GM23338 (cell line): ENCODE measurements around the gene TDRD7. TPM values are rescaled to one million over a fixed set of nuclear protein-coding genes. Genes with fewer than 3 reads are reported as not detected.

Experiments used
- ATAC-seq: fragments of 200-7000 bp; cut with Tn5 transposase; 3 replicates; pipeline ENCODE4 v1.9.1; 2020
- DNase-seq: peaks from one replicate; pipeline ENCODE4 v3.0.0-alpha.2; 2015; ENCODE audit warnings: low spot score
- H2AFZ ChIP-seq: fragments of 200-600 bp; sonication (generic); 2 replicates; pipeline ENCODE4 v1.8.0; 2016; ENCODE audit warnings: antibody characterized with exemption, mild to moderate bottlenecking, moderate library complexity
- H3F3A ChIP-seq: fragments of 200-600 bp; sonication (generic); replicated peaks from 2 replicates; pipeline ENCODE4 v1.8.0; 2017; ENCODE audit warnings: antibody characterized with exemption, mixed run types, low read depth
- H3K27ac ChIP-seq: fragments of 200-600 bp; sonication (generic); 2 replicates; pipeline ENCODE4 v1.6.1; 2016; ENCODE audit warnings: low read depth
- H3K27me3 ChIP-seq: fragments of 200-600 bp; sonication (generic); 2 replicates; pipeline ENCODE4 v1.8.0; 2016; ENCODE audit warnings: mild to moderate bottlenecking, mixed run types, moderate library complexity; ENCODE audit not compliant: insufficient read depth
- H3K36me3 ChIP-seq: fragments of 200-600 bp; sonication (generic); 2 replicates; pipeline ENCODE4 v1.8.0; 2016; ENCODE audit warnings: mild to moderate bottlenecking; ENCODE audit not compliant: insufficient read depth
- H3K4me1 ChIP-seq: fragments of 200-600 bp; sonication (generic); 2 replicates; pipeline ENCODE4 v1.8.0; 2016; ENCODE audit warnings: mild to moderate bottlenecking, moderate library complexity; ENCODE audit not compliant: insufficient read depth
- H3K4me2 ChIP-seq: fragments of 200-600 bp; sonication (generic); 2 replicates; pipeline ENCODE4 v1.7.1; 2017; ENCODE audit warnings: mixed run types
- H3K4me3 ChIP-seq: fragments of 200-600 bp; sonication (generic); 2 replicates; pipeline ENCODE4 v1.6.1; 2016; ENCODE audit warnings: mixed run types
- H3K79me2 ChIP-seq: fragments of 200-600 bp; sonication (generic); replicated peaks from 2 replicates; pipeline ENCODE4 v1.8.0; 2017; ENCODE audit warnings: mild to moderate bottlenecking; ENCODE audit not compliant: insufficient read depth
- H3K9me2 ChIP-seq: fragments of 200-600 bp; sonication (generic); 2 replicates; pipeline ENCODE4 v1.8.0; 2017; ENCODE audit not compliant: insufficient read depth
- H4K20me1 ChIP-seq: fragments of 200-600 bp; sonication (generic); replicated peaks from 2 replicates; pipeline ENCODE4 v1.8.0; 2017; ENCODE audit warnings: mild to moderate bottlenecking; ENCODE audit not compliant: insufficient read depth
- H3K27ac Mint-ChIP-seq: 2 replicates; pipeline ENCODE4 v1.8.0; 2020; ENCODE audit warnings: inconsistent platforms, mild to moderate bottlenecking, moderate library complexity, mixed read lengths
- H3K27me3 Mint-ChIP-seq: 3 replicates; pipeline ENCODE4 v1.8.0; 2022; ENCODE audit warnings: low read depth, mild to moderate bottlenecking, moderate library complexity, mixed read lengths, inconsistent platforms; ENCODE audit not compliant: insufficient read depth, poor library complexity
- H3K36me3 Mint-ChIP-seq: 3 replicates; pipeline ENCODE4 v1.8.0; 2021; ENCODE audit warnings: low read depth, mild to moderate bottlenecking, inconsistent platforms, moderate library complexity, mixed read lengths
- H3K4me1 Mint-ChIP-seq: 3 replicates; pipeline ENCODE4 v1.8.0; 2020; ENCODE audit warnings: mild to moderate bottlenecking, inconsistent platforms, mixed read lengths
- H3K4me3 Mint-ChIP-seq: 3 replicates; pipeline ENCODE4 v1.8.0; 2021; ENCODE audit warnings: moderate library complexity, mild to moderate bottlenecking, inconsistent platforms, mixed read lengths
- H3K9me3 Mint-ChIP-seq: 3 replicates; pipeline ENCODE4 v1.8.0; 2020; ENCODE audit warnings: moderate library complexity, mild to moderate bottlenecking, inconsistent platforms, mixed read lengths
- CREB1 ChIP-seq: fragments of 250-450 bp; sonication (Bioruptor Pico); IDR thresholded peaks from 2 replicates; pipeline ENCODE4 v1.5.0; 2020; ENCODE audit warnings: low read depth, mild to moderate bottlenecking, moderate library complexity
- EZH2 ChIP-seq: fragments of 200-600 bp; sonication (generic); IDR thresholded peaks from one replicate; pipeline ENCODE4 v1.8.0; 2017; ENCODE audit warnings: antibody characterized with exemption, mild to moderate bottlenecking, low read depth; ENCODE audit not compliant: unreplicated experiment
- EZH2phosphoT487 ChIP-seq: fragments of 200-600 bp; sonication (generic); IDR thresholded peaks from one replicate; pipeline ENCODE4 v1.8.1; 2018; ENCODE audit warnings: antibody characterized with exemption; ENCODE audit not compliant: unreplicated experiment
- JUNB ChIP-seq: IDR thresholded peaks from one replicate; pipeline ENCODE4 v1.6.1; 2016; ENCODE audit warnings: antibody characterized with exemption; ENCODE audit not compliant: unreplicated experiment
- NANOG ChIP-seq: IDR thresholded peaks from 2 replicates; pipeline ENCODE4 v1.6.1; 2016; ENCODE audit warnings: antibody characterized with exemption, borderline replicate concordance
- ZNF114 ChIP-seq: fragments of 250-450 bp; sonication (Bioruptor Pico); IDR thresholded peaks from 2 replicates; pipeline ENCODE4 v1.5.0; 2020; ENCODE audit warnings: mild to moderate bottlenecking, moderate library complexity
- ZNF331 ChIP-seq: fragments of 250-450 bp; sonication (Bioruptor Pico); IDR thresholded peaks from 2 replicates; pipeline ENCODE4 v1.5.0; 2020; ENCODE audit warnings: low read depth, mild to moderate bottlenecking, moderate library complexity
- long read RNA-seq: library from polyadenylated mRNA; unstranded; transcript quantifications from one replicate; pipeline ENCODE4 v2.0.0, GENCODE V29; 2020; ENCODE audit not compliant: unreplicated experiment
- polyA plus RNA-seq: library from polyadenylated mRNA; unstranded; fragments of >200 nt; fragmentation: Nextera tagmentation; extraction: Ambion mirVana; gene quantifications from 2 replicates; pipeline ENCODE4 v1.2.1, GENCODE V29; 2016
- total RNA-seq: library from RNA; depleted of rRNA; stranded (reverse); fragments of >200 nt; shearing (Covaris generic); gene quantifications from 2 replicates; pipeline ENCODE4 v1.2.3, GENCODE V29; 2014; rRNA removed
- TF ChIP-seq, protein P1 (sequence below), 2 experiments: fragments of 200-600 bp in 1 of 2; sonication (generic) in 1 of 2; conservative IDR thresholded peaks; 2 replicates each; pipeline versions ENCODE4 v1.5.1 to v1.6.1; 2016 to 2017; ENCODE audit warnings: antibody characterized with exemption in 2 of 2, low read depth in 2 of 2, mild to moderate bottlenecking in 2 of 2, moderate library complexity in 1 of 2
- TF ChIP-seq, protein P2 (sequence below): IDR thresholded peaks from 2 replicates; pipeline ENCODE4 v1.6.1; 2016; ENCODE audit warnings: antibody characterized with exemption
- TF ChIP-seq, protein P3 (sequence below): IDR thresholded peaks from one replicate; pipeline ENCODE4 v1.6.1; 2018; ENCODE audit warnings: antibody characterized with exemption; ENCODE audit not compliant: unreplicated experiment

The TDRD7 gene, protein sequence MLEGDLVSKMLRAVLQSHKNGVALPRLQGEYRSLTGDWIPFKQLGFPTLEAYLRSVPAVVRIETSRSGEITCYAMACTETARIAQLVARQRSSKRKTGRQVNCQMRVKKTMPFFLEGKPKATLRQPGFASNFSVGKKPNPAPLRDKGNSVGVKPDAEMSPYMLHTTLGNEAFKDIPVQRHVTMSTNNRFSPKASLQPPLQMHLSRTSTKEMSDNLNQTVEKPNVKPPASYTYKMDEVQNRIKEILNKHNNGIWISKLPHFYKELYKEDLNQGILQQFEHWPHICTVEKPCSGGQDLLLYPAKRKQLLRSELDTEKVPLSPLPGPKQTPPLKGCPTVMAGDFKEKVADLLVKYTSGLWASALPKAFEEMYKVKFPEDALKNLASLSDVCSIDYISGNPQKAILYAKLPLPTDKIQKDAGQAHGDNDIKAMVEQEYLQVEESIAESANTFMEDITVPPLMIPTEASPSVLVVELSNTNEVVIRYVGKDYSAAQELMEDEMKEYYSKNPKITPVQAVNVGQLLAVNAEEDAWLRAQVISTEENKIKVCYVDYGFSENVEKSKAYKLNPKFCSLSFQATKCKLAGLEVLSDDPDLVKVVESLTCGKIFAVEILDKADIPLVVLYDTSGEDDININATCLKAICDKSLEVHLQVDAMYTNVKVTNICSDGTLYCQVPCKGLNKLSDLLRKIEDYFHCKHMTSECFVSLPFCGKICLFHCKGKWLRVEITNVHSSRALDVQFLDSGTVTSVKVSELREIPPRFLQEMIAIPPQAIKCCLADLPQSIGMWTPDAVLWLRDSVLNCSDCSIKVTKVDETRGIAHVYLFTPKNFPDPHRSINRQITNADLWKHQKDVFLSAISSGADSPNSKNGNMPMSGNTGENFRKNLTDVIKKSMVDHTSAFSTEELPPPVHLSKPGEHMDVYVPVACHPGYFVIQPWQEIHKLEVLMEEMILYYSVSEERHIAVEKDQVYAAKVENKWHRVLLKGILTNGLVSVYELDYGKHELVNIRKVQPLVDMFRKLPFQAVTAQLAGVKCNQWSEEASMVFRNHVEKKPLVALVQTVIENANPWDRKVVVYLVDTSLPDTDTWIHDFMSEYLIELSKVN
- total RNA-seq, result 1.7 and 3.1 TPM in 2 replicates
- polyA plus RNA-seq, result 0.47 and 1.7 TPM in 2 replicates
- long read RNA-seq, result 0 reads

DNA sequence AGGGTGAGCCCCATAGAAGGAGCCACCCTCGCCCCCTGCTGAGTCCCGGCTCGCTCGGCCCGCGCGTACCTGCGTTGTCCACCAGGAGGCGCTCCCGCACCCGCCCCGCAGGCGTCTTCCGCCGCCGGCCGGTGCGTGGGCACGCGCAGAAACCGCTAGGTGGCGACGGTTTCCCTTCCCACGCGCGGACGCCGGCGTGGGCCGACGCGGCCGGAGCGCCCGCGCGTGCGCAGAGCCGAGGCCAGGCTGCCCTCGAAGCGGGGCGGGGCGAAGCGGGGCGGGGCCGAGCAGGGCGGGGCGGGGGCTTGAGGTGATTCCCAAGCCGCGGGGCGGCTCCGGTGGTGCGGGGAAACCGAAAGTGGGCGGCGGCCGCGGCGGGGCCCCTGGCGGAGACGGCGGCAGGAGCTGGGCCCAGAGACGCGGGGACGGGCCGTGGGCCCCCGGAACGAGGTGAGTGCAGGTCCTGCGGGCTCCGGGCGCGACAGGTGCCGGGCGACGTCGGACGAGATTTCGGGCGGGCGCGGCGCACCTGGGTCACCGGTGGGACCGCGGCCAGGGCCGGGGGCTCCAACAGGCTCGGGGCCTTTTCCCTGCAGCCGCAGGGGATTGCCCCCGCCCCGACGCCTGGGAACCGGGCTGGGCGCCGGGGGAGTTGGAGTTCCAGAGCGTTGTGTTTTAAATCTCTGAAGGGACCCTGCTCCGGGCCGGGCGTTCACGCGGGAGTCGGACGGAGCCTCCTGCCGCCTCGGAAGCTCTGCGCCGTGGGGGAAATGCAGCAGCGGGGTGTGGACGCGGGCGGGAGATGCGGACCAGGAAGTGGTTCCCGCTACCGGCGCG, at the start of gene TDRD7:
Gene TDRD7 (plus strand): TSS at position 308 of the 837 bp plus-strand sequence. CDS start 16,370 bp downstream, outside the sequence.
- H3K27ac ChIP-seq, result no peak within 1 kb of the TSS
- H3K4me2 ChIP-seq, result peak within 1 kb of the TSS; percentile 90
- H3K27ac Mint-ChIP-seq, result no peak within 1 kb of the TSS
- DNase-seq (peak; percentile 72), ATAC-seq (peak; percentile 80)
- H3K79me2 ChIP-seq, result no peaks in the 10 kb centered on the region
- H3K4me1 ChIP-seq, result peaks cover 4% of the 10 kb centered on the region; the same call in 1 of the 2 replicates
- H3K4me3 ChIP-seq, result peak within 1 kb of the TSS; percentile 84
- H3K4me3 Mint-ChIP-seq, result peak within 1 kb of the TSS; percentile 86
- peaks cover 39% of the 10 kb centered on the region for H3K27me3 ChIP-seq
- H4K20me1 ChIP-seq, result no peaks in the 10 kb centered on the region
- H3K36me3 ChIP-seq, result no peaks in the 10 kb centered on the region
- peaks cover 10% of the 10 kb centered on the region for H3K4me1 Mint-ChIP-seq
- H3F3A ChIP-seq, result peaks cover 6% of the 10 kb centered on the region; the same call in 1 of the 2 replicates
- no peaks in the 10 kb centered on the region; the same call in 2 of the 3 replicates for H3K36me3 Mint-ChIP-seq
- H2AFZ ChIP-seq, result peak within 1 kb of the TSS; percentile 96
- no peaks in the 10 kb centered on the region for H3K9me2 ChIP-seq
- peaks cover 13% of the 10 kb centered on the region for H3K27me3 Mint-ChIP-seq
- H3K9me3 Mint-ChIP-seq, result no peaks in the 10 kb centered on the region
- TF ChIP-seq EZH2phosphoT487 (no peak), EZH2 (no peak), NANOG (no peak), JUNB (no peak), ZNF114 (CRISPR knock-in tag) (no peak), CREB1 (CRISPR knock-in tag) (peak; percentile 64), ZNF331 (CRISPR knock-in tag) (no peak)
- TF ChIP-seq, protein P1, sequence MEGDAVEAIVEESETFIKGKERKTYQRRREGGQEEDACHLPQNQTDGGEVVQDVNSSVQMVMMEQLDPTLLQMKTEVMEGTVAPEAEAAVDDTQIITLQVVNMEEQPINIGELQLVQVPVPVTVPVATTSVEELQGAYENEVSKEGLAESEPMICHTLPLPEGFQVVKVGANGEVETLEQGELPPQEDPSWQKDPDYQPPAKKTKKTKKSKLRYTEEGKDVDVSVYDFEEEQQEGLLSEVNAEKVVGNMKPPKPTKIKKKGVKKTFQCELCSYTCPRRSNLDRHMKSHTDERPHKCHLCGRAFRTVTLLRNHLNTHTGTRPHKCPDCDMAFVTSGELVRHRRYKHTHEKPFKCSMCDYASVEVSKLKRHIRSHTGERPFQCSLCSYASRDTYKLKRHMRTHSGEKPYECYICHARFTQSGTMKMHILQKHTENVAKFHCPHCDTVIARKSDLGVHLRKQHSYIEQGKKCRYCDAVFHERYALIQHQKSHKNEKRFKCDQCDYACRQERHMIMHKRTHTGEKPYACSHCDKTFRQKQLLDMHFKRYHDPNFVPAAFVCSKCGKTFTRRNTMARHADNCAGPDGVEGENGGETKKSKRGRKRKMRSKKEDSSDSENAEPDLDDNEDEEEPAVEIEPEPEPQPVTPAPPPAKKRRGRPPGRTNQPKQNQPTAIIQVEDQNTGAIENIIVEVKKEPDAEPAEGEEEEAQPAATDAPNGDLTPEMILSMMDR (conservative IDR thresholded peaks at IDR 0.05; ENCODE audit: low read depth in 2 of 2), result peak; percentile 72 to 95
- TF ChIP-seq, protein P2, sequence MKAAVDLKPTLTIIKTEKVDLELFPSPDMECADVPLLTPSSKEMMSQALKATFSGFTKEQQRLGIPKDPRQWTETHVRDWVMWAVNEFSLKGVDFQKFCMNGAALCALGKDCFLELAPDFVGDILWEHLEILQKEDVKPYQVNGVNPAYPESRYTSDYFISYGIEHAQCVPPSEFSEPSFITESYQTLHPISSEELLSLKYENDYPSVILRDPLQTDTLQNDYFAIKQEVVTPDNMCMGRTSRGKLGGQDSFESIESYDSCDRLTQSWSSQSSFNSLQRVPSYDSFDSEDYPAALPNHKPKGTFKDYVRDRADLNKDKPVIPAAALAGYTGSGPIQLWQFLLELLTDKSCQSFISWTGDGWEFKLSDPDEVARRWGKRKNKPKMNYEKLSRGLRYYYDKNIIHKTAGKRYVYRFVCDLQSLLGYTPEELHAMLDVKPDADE, result no peak
- TF ChIP-seq, protein P3, sequence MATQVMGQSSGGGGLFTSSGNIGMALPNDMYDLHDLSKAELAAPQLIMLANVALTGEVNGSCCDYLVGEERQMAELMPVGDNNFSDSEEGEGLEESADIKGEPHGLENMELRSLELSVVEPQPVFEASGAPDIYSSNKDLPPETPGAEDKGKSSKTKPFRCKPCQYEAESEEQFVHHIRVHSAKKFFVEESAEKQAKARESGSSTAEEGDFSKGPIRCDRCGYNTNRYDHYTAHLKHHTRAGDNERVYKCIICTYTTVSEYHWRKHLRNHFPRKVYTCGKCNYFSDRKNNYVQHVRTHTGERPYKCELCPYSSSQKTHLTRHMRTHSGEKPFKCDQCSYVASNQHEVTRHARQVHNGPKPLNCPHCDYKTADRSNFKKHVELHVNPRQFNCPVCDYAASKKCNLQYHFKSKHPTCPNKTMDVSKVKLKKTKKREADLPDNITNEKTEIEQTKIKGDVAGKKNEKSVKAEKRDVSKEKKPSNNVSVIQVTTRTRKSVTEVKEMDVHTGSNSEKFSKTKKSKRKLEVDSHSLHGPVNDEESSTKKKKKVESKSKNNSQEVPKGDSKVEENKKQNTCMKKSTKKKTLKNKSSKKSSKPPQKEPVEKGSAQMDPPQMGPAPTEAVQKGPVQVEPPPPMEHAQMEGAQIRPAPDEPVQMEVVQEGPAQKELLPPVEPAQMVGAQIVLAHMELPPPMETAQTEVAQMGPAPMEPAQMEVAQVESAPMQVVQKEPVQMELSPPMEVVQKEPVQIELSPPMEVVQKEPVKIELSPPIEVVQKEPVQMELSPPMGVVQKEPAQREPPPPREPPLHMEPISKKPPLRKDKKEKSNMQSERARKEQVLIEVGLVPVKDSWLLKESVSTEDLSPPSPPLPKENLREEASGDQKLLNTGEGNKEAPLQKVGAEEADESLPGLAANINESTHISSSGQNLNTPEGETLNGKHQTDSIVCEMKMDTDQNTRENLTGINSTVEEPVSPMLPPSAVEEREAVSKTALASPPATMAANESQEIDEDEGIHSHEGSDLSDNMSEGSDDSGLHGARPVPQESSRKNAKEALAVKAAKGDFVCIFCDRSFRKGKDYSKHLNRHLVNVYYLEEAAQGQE, result no peak
